GM23338 (cell line): ENCODE results near the gene ITPRID1. TPM values are rescaled to one million over a fixed set of nuclear protein-coding genes. Genes with fewer than 3 reads are reported as not detected.
A peak's percentile ranks its signal among the peaks of the same experiment; 100 is the strongest.

Source experiments
- ATAC-seq: fragments of 200-7000 bp; cut with Tn5 transposase; 3 replicates; pipeline ENCODE4 v1.9.1; 2020
- DNase-seq: peaks from one replicate; pipeline ENCODE4 v3.0.0-alpha.2; 2015; ENCODE audit warnings: low spot score
- H2AFZ ChIP-seq: fragments of 200-600 bp; sonication (generic); 2 replicates; pipeline ENCODE4 v1.8.0; 2016; ENCODE audit warnings: antibody characterized with exemption, mild to moderate bottlenecking, moderate library complexity
- H3F3A ChIP-seq: fragments of 200-600 bp; sonication (generic); replicated peaks from 2 replicates; pipeline ENCODE4 v1.8.0; 2017; ENCODE audit warnings: antibody characterized with exemption, mixed run types, low read depth
- H3K27ac ChIP-seq: fragments of 200-600 bp; sonication (generic); 2 replicates; pipeline ENCODE4 v1.6.1; 2016; ENCODE audit warnings: low read depth
- H3K27me3 ChIP-seq: fragments of 200-600 bp; sonication (generic); 2 replicates; pipeline ENCODE4 v1.8.0; 2016; ENCODE audit warnings: mild to moderate bottlenecking, mixed run types, moderate library complexity; ENCODE audit not compliant: insufficient read depth
- H3K36me3 ChIP-seq: fragments of 200-600 bp; sonication (generic); 2 replicates; pipeline ENCODE4 v1.8.0; 2016; ENCODE audit warnings: mild to moderate bottlenecking; ENCODE audit not compliant: insufficient read depth
- H3K4me1 ChIP-seq: fragments of 200-600 bp; sonication (generic); 2 replicates; pipeline ENCODE4 v1.8.0; 2016; ENCODE audit warnings: mild to moderate bottlenecking, moderate library complexity; ENCODE audit not compliant: insufficient read depth
- H3K4me2 ChIP-seq: fragments of 200-600 bp; sonication (generic); 2 replicates; pipeline ENCODE4 v1.7.1; 2017; ENCODE audit warnings: mixed run types
- H3K4me3 ChIP-seq: fragments of 200-600 bp; sonication (generic); 2 replicates; pipeline ENCODE4 v1.6.1; 2016; ENCODE audit warnings: mixed run types
- H3K79me2 ChIP-seq: fragments of 200-600 bp; sonication (generic); replicated peaks from 2 replicates; pipeline ENCODE4 v1.8.0; 2017; ENCODE audit warnings: mild to moderate bottlenecking; ENCODE audit not compliant: insufficient read depth
- H3K9me2 ChIP-seq: fragments of 200-600 bp; sonication (generic); 2 replicates; pipeline ENCODE4 v1.8.0; 2017; ENCODE audit not compliant: insufficient read depth
- H4K20me1 ChIP-seq: fragments of 200-600 bp; sonication (generic); replicated peaks from 2 replicates; pipeline ENCODE4 v1.8.0; 2017; ENCODE audit warnings: mild to moderate bottlenecking; ENCODE audit not compliant: insufficient read depth
- H3K27ac Mint-ChIP-seq: 2 replicates; pipeline ENCODE4 v1.8.0; 2020; ENCODE audit warnings: inconsistent platforms, mild to moderate bottlenecking, moderate library complexity, mixed read lengths
- H3K27me3 Mint-ChIP-seq: 3 replicates; pipeline ENCODE4 v1.8.0; 2022; ENCODE audit warnings: low read depth, mild to moderate bottlenecking, moderate library complexity, mixed read lengths, inconsistent platforms; ENCODE audit not compliant: insufficient read depth, poor library complexity
- H3K36me3 Mint-ChIP-seq: 3 replicates; pipeline ENCODE4 v1.8.0; 2021; ENCODE audit warnings: low read depth, mild to moderate bottlenecking, inconsistent platforms, moderate library complexity, mixed read lengths
- H3K4me1 Mint-ChIP-seq: 3 replicates; pipeline ENCODE4 v1.8.0; 2020; ENCODE audit warnings: mild to moderate bottlenecking, inconsistent platforms, mixed read lengths
- H3K4me3 Mint-ChIP-seq: 3 replicates; pipeline ENCODE4 v1.8.0; 2021; ENCODE audit warnings: moderate library complexity, mild to moderate bottlenecking, inconsistent platforms, mixed read lengths
- H3K9me3 Mint-ChIP-seq: 3 replicates; pipeline ENCODE4 v1.8.0; 2020; ENCODE audit warnings: moderate library complexity, mild to moderate bottlenecking, inconsistent platforms, mixed read lengths
- EZH2 ChIP-seq: fragments of 200-600 bp; sonication (generic); IDR thresholded peaks from one replicate; pipeline ENCODE4 v1.8.0; 2017; ENCODE audit warnings: antibody characterized with exemption, mild to moderate bottlenecking, low read depth; ENCODE audit not compliant: unreplicated experiment
- JUNB ChIP-seq: IDR thresholded peaks from one replicate; pipeline ENCODE4 v1.6.1; 2016; ENCODE audit warnings: antibody characterized with exemption; ENCODE audit not compliant: unreplicated experiment
- POLR2AphosphoS5 ChIP-seq: IDR thresholded peaks from 2 replicates; pipeline ENCODE4 v1.6.1; 2016; ENCODE audit warnings: antibody characterized with exemption, low read depth
- REST ChIP-seq: IDR thresholded peaks from one replicate; pipeline ENCODE4 v1.6.1; 2018; ENCODE audit warnings: antibody characterized with exemption; ENCODE audit not compliant: unreplicated experiment
- ZNF331 ChIP-seq: fragments of 250-450 bp; sonication (Bioruptor Pico); IDR thresholded peaks from 2 replicates; pipeline ENCODE4 v1.5.0; 2020; ENCODE audit warnings: low read depth, mild to moderate bottlenecking, moderate library complexity
- ZNF462 ChIP-seq: fragments of 250-450 bp; sonication (Bioruptor Pico); IDR thresholded peaks from 2 replicates; pipeline ENCODE4 v1.5.0; 2020; ENCODE audit warnings: mild to moderate bottlenecking, moderate library complexity
- polyA plus RNA-seq: library from polyadenylated mRNA; unstranded; fragments of >200 nt; fragmentation: Nextera tagmentation; extraction: Ambion mirVana; gene quantifications from 2 replicates; pipeline ENCODE4 v1.2.1, GENCODE V29; 2016
- total RNA-seq: library from RNA; depleted of rRNA; stranded (reverse); fragments of >200 nt; shearing (Covaris generic); gene quantifications from 2 replicates; pipeline ENCODE4 v1.2.3, GENCODE V29; 2014
- TF ChIP-seq, protein P1 (sequence below), 2 experiments: fragments of 200-600 bp in 1 of 2; sonication (generic) in 1 of 2; conservative IDR thresholded peaks; 2 replicates each; pipeline versions ENCODE4 v1.5.1 to v1.6.1; 2016 to 2017; ENCODE audit warnings: antibody characterized with exemption in 2 of 2, low read depth in 2 of 2, mild to moderate bottlenecking in 2 of 2, moderate library complexity in 1 of 2

The ITPRID1 gene
- total and polyA plus RNA-seq, 2 experiments from 2014 or later = 0.05 to 0.45 TPM

GRCh38 chr7:31651234-31652062 lies 137.6 kb downstream of the ITPRID1 start:
- Histone ChIP-seq H3K36me3 (no peaks in the 10 kb centered on the region), H3K27me3 (no peaks in the 10 kb centered on the region), H3K4me3 (no peak overlapping the region), H3K79me2 (no peaks in the 10 kb centered on the region), H4K20me1 (no peaks in the 10 kb centered on the region), H3K4me2 (peak overlapping the region; percentile 54; the same call in 1 of the 2 replicates), H2AFZ (no peak overlapping the region), H3K4me1 (peaks cover 33% of the 10 kb centered on the region), H3K27ac (no peak overlapping the region), H3K9me2 (peaks cover 5% of the 10 kb centered on the region), H3F3A (no peaks in the 10 kb centered on the region)
- Mint-ChIP-seq H3K4me3 (no peak overlapping the region), H3K36me3 (no peaks in the 10 kb centered on the region), H3K4me1 (peaks cover 43% of the 10 kb centered on the region), H3K9me3 (no peaks in the 10 kb centered on the region), H3K27me3 (peaks cover 4% of the 10 kb centered on the region), H3K27ac (no peak overlapping the region)
- TF ChIP-seq ZNF462 (CRISPR knock-in tag) = no peak
- TF ChIP-seq, protein P1, sequence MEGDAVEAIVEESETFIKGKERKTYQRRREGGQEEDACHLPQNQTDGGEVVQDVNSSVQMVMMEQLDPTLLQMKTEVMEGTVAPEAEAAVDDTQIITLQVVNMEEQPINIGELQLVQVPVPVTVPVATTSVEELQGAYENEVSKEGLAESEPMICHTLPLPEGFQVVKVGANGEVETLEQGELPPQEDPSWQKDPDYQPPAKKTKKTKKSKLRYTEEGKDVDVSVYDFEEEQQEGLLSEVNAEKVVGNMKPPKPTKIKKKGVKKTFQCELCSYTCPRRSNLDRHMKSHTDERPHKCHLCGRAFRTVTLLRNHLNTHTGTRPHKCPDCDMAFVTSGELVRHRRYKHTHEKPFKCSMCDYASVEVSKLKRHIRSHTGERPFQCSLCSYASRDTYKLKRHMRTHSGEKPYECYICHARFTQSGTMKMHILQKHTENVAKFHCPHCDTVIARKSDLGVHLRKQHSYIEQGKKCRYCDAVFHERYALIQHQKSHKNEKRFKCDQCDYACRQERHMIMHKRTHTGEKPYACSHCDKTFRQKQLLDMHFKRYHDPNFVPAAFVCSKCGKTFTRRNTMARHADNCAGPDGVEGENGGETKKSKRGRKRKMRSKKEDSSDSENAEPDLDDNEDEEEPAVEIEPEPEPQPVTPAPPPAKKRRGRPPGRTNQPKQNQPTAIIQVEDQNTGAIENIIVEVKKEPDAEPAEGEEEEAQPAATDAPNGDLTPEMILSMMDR (conservative IDR thresholded peaks at IDR 0.05; ENCODE audit: low read depth in 2 of 2) = peak in 1 of 2 experiments; percentile 50; a peak in 2 of 4 replicates
- DNase-seq (peak; percentile 41), ATAC-seq (peak; percentile 59)

DNA sequence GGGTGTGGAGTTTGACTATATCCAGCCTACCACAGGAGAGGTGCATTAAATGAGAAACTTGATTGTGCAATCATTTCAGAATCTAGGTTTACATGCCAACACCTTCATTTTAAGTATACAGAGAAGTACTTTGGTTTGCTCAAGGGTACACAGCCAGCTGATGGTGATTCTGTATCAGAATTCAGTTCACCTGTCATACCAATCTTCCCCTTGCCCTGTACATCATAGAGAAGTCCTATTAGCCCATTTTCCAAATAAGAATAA lies 138.1 kb downstream of the ITPRID1 start:
- DNase-seq (no peak), ATAC-seq (no peak)
- Histone ChIP-seq H3K4me1 (peaks cover 29% of the 10 kb centered on the region), H3K4me3 (no peak overlapping the region), H3F3A (no peaks in the 10 kb centered on the region), H4K20me1 (no peaks in the 10 kb centered on the region), H3K27me3 (no peaks in the 10 kb centered on the region), H2AFZ (no peak overlapping the region), H3K4me2 (no peak overlapping the region), H3K9me2 (peaks cover 5% of the 10 kb centered on the region), H3K27ac (no peak overlapping the region), H3K36me3 (no peaks in the 10 kb centered on the region), H3K79me2 (no peaks in the 10 kb centered on the region)
- Mint-ChIP-seq H3K36me3 (no peaks in the 10 kb centered on the region), H3K4me1 (peaks cover 39% of the 10 kb centered on the region), H3K27ac (no peak overlapping the region), H3K4me3 (no peak overlapping the region), H3K9me3 (no peaks in the 10 kb centered on the region), H3K27me3 (peaks cover 4% of the 10 kb centered on the region)
- no peak for TF ChIP-seq ZNF331 (CRISPR knock-in tag)
- TF ChIP-seq POLR2AphosphoS5 = no peak
- TF ChIP-seq EZH2 = no peak
- no peak for TF ChIP-seq REST
- TF ChIP-seq JUNB = no peak
